SK-N-SH treated with all-trans-retinoic acid at 6 μM for 48 hours (cell line): Measurements from ENCODE around the gene TRIM58.

Experiments
- ATAC-seq: fragments of 200-7000 bp; cut with Tn5 transposase; 3 replicates; pipeline ENCODE4 v1.9.1; 2020; ENCODE audit warnings: mild to moderate bottlenecking, moderate library complexity
- ARNTL ChIP-seq: fragments of 450-650 bp; formaldehyde crosslinking; IDR thresholded peaks from 2 replicates; pipeline ENCODE4 v1.5.0; 2020; ENCODE audit warnings: low read depth, mild to moderate bottlenecking, moderate library complexity, borderline replicate concordance
- BACH2 ChIP-seq: fragments of 250-450 bp; sonication (Bioruptor Pico); IDR thresholded peaks from 2 replicates; pipeline ENCODE4 v1.9.0; 2021; ENCODE audit warnings: mild to moderate bottlenecking, borderline replicate concordance
- CREB5 ChIP-seq: fragments of 250-450 bp; sonication (Bioruptor Pico); IDR thresholded peaks from 2 replicates; pipeline ENCODE4 v1.5.1; 2020; ENCODE audit warnings: low read depth, mild to moderate bottlenecking, moderate library complexity
- CSDC2 ChIP-seq: fragments of 250-450 bp; sonication (Bioruptor Pico); IDR thresholded peaks from 2 replicates; pipeline ENCODE4 v1.5.0; 2020; ENCODE audit warnings: mild to moderate bottlenecking, moderate library complexity
- ESRRG ChIP-seq: fragments of 250-450 bp; sonication (Bioruptor Pico); IDR thresholded peaks from 2 replicates; pipeline ENCODE4 v1.6.1; 2021; ENCODE audit warnings: mild to moderate bottlenecking
- GLIS3 ChIP-seq: fragments of 250-450 bp; sonication (Bioruptor Pico); IDR thresholded peaks from 2 replicates; pipeline ENCODE4 v1.5.0; 2020; ENCODE audit warnings: mild to moderate bottlenecking, moderate library complexity
- ISL1 ChIP-seq: fragments of 250-450 bp; sonication (Bioruptor Pico); IDR thresholded peaks from 2 replicates; pipeline ENCODE4 v2.1.2; 2022; ENCODE audit warnings: mild to moderate bottlenecking, moderate library complexity
- OSR1 ChIP-seq: fragments of 250-450 bp; sonication (Bioruptor Pico); IDR thresholded peaks from 2 replicates; pipeline ENCODE4 v1.8.0; 2022; ENCODE audit warnings: moderate library complexity, mild to moderate bottlenecking, inconsistent platforms
- PATZ1 ChIP-seq: fragments of 250-450 bp; sonication (Bioruptor Pico); IDR thresholded peaks from 2 replicates; pipeline ENCODE4 v1.8.0; 2020; ENCODE audit warnings: mild to moderate bottlenecking, moderate library complexity, borderline replicate concordance
- POU6F1 ChIP-seq: fragments of 250-450 bp; sonication (Bioruptor Pico); IDR thresholded peaks from 2 replicates; pipeline ENCODE4 v1.8.0; 2021; ENCODE audit warnings: low read depth, mild to moderate bottlenecking, moderate library complexity, borderline replicate concordance
- PPARA ChIP-seq: fragments of 250-450 bp; sonication (Bioruptor Pico); IDR thresholded peaks from 2 replicates; pipeline ENCODE4 v1.5.0; 2020; ENCODE audit warnings: mild to moderate bottlenecking, borderline replicate concordance
- RARB ChIP-seq: fragments of 250-450 bp; sonication (Bioruptor Pico); IDR thresholded peaks from 2 replicates; pipeline ENCODE4 v1.8.0; 2021; ENCODE audit warnings: mild to moderate bottlenecking, moderate library complexity
- SNAI2 ChIP-seq: fragments of 250-450 bp; sonication (Bioruptor Pico); IDR thresholded peaks from 2 replicates; pipeline ENCODE4 v1.5.0; 2020; ENCODE audit warnings: mild to moderate bottlenecking, moderate library complexity
- TCF4 ChIP-seq: fragments of 250-450 bp; sonication (Bioruptor Pico); IDR thresholded peaks from 2 replicates; pipeline ENCODE4 v1.8.0; 2021; ENCODE audit warnings: mild to moderate bottlenecking, moderate library complexity, borderline replicate concordance
- TOX ChIP-seq: fragments of 250-450 bp; sonication (Bioruptor Pico); IDR thresholded peaks from 2 replicates; pipeline ENCODE4 v1.8.0; 2021; ENCODE audit warnings: mild to moderate bottlenecking, moderate library complexity, borderline replicate concordance
- TSHZ2 ChIP-seq: fragments of 250-450 bp; sonication (Bioruptor Pico); IDR thresholded peaks from 2 replicates; pipeline ENCODE4 v1.5.0; 2020; ENCODE audit warnings: mild to moderate bottlenecking, moderate library complexity
- ZC3H10 ChIP-seq: fragments of 250-450 bp; sonication (Bioruptor Pico); IDR thresholded peaks from 2 replicates; pipeline ENCODE4 v1.5.1; 2021; ENCODE audit warnings: mild to moderate bottlenecking, moderate library complexity
- ZFP3 ChIP-seq: fragments of 250-450 bp; sonication (Bioruptor Pico); IDR thresholded peaks from 2 replicates; pipeline ENCODE4 v1.5.0; 2020; ENCODE audit warnings: mild to moderate bottlenecking, moderate library complexity
- ZFP30 ChIP-seq: fragments of 450-650 bp; formaldehyde crosslinking; IDR thresholded peaks from 2 replicates; pipeline ENCODE4 v1.5.0; 2022; ENCODE audit warnings: mild to moderate bottlenecking, moderate library complexity
- ZNF565 ChIP-seq: fragments of 450-650 bp; formaldehyde crosslinking; conservative IDR thresholded peaks from 2 replicates; pipeline ENCODE4 v1.5.0; 2020; ENCODE audit warnings: low read depth, mild to moderate bottlenecking, moderate library complexity
- ZNF8 ChIP-seq: fragments of 450-650 bp; formaldehyde crosslinking; IDR thresholded peaks from 2 replicates; pipeline ENCODE4 v1.5.0; 2020; ENCODE audit warnings: mild to moderate bottlenecking, moderate library complexity

TRIM58 gene

GRCh38 chr1:247841796-247842195 is 15.2 kb upstream of the TRIM58 start, which contains the start of gene OR11L1:
Gene OR11L1, minus strand, starts transcription at chr1:247841896. Its CDS starts 0 bp downstream, at chr1:247841896.
- ATAC-seq: no peak
- TF ChIP-seq OSR1 (CRISPR knock-in tag) (no peak), ESRRG (CRISPR knock-in tag) (no peak)
- TF ChIP-seq, all 23 proteins: peak for 0

GRCh38 chr1:247843411-247843810 is 13.6 kb upstream of the TRIM58 start:
- ATAC-seq: no peak
- TF ChIP-seq CSDC2 (no peak), OSR1 (CRISPR knock-in tag) (no peak), ZFP30 (CRISPR knock-in tag) (no peak), TOX (CRISPR knock-in tag) (no peak), ZNF565 (CRISPR knock-in tag) (no peak), PATZ1 (no peak), SNAI2 (no peak), GLIS3 (no peak), PPARA (no peak), ZC3H10 (CRISPR knock-in tag) (no peak), ARNTL (CRISPR knock-in tag) (no peak), TCF4 (no peak), ZFP3 (no peak), CREB5 (CRISPR knock-in tag) (no peak), TSHZ2 (no peak), POU6F1 (CRISPR knock-in tag) (no peak), ESRRG (CRISPR knock-in tag) (no peak), BACH2 (CRISPR knock-in tag) (no peak)
- TF ChIP-seq, all 23 proteins: peak for 0

- TF ChIP-seq CSDC2 (no peak), ZFP3 (no peak), OSR1 (CRISPR knock-in tag) (no peak)
- ATAC-seq: no peak
Observed at GRCh38 chr1:247845011-247845692, 11.8 kb upstream of the TRIM58 start.

- TF ChIP-seq ZNF8 (CRISPR knock-in tag) (no peak), CSDC2 (no peak)
- ATAC-seq: no peak
Observed at GRCh38 chr1:247845693-247846017, 11.3 kb upstream of the TRIM58 start.

GRCh38 chr1:247848346-247848745 is 8.6 kb upstream of the TRIM58 start:
- TF ChIP-seq POU6F1 (CRISPR knock-in tag) (no peak), PPARA (no peak), ZC3H10 (CRISPR knock-in tag) (no peak), RARB (CRISPR knock-in tag) (no peak), GLIS3 (no peak), SNAI2 (no peak), ESRRG (CRISPR knock-in tag) (no peak), ISL1 (CRISPR knock-in tag) (no peak)
- TF ChIP-seq, all 23 proteins: peak for 0

More at GRCh38 chr1:247848346-247848745, 8.6 kb upstream of the TRIM58 start:
- ATAC-seq: no peak
